ENCODE data around the gene RNU6-8. TPM values are rescaled to one million over a fixed set of nuclear protein-coding genes. Genes with fewer than 3 reads are reported as not detected.

Gene RNU6-8
- not detected for total RNA-seq

- peaks cover 48% of the 10 kb centered on the region for H3K4me1 Mint-ChIP-seq (ENCODE audit: low read depth)
- peak within 1 kb of the TSS; percentile 89 to 98 for H3K4me3 Mint-ChIP-seq
- H3K9me3 Mint-ChIP-seq = no peaks in the 10 kb centered on the region
- ATAC-seq (replicated peaks in 1 of 2) = peak; percentile 78 to 79
- no peaks in the 10 kb centered on the region for H3K36me3 Mint-ChIP-seq (ENCODE audit: insufficient read depth in 2 of 2)
- no peaks in the 10 kb centered on the region for H3K27me3 Mint-ChIP-seq (ENCODE audit: low read depth)
- DNase-seq = peak; percentile 89 to 90
- peak within 1 kb of the TSS; percentile 96 for H3K27ac Mint-ChIP-seq
These were observed at the start of gene RNU6-8 for GRCh38 chr14:32202998-32203882. RNU6-8 (minus strand) TSS chr14:32203269.

GRCh38 chr14:32252030-32252670 lies 49.1 kb upstream of the RNU6-8 start:
- Mint-ChIP-seq H3K4me1 (ENCODE audit: low read depth) (no peaks in the 10 kb centered on the region), H3K36me3 (ENCODE audit: insufficient read depth in 2 of 2) (no peaks in the 10 kb centered on the region), H3K27ac (no peak overlapping the region), H3K27me3 (ENCODE audit: low read depth) (no peaks in the 10 kb centered on the region), H3K9me3 (no peaks in the 10 kb centered on the region), H3K4me3 (no peak overlapping the region)
- ATAC-seq (replicated peaks in 1 of 2) = peak; percentile 89 to 93
- DNase-seq = peak; percentile 43 to 52

GRCh38 chr14:32251530-32251929 lies 48.5 kb upstream of the RNU6-8 start:
- Mint-ChIP-seq H3K4me1 (ENCODE audit: low read depth) (no peaks in the 10 kb centered on the region), H3K27ac (no peak overlapping the region), H3K4me3 (no peak overlapping the region), H3K9me3 (no peaks in the 10 kb centered on the region), H3K27me3 (ENCODE audit: low read depth) (no peaks in the 10 kb centered on the region), H3K36me3 (ENCODE audit: insufficient read depth in 2 of 2) (no peaks in the 10 kb centered on the region)
- ATAC-seq (replicated peaks in 1 of 2) (no peak), DNase-seq (no peak)

- DNase-seq (no peak), ATAC-seq (replicated peaks in 1 of 2) (no peak)
- Mint-ChIP-seq H3K4me1 (ENCODE audit: low read depth) (no peaks in the 10 kb centered on the region), H3K9me3 (no peaks in the 10 kb centered on the region), H3K27me3 (ENCODE audit: low read depth) (no peaks in the 10 kb centered on the region), H3K4me3 (no peak overlapping the region), H3K36me3 (ENCODE audit: insufficient read depth in 2 of 2) (no peaks in the 10 kb centered on the region), H3K27ac (no peak overlapping the region)
These were observed 47.6 kb upstream of the RNU6-8 start for GRCh38 chr14:32250681-32251080.

- H3K27ac Mint-ChIP-seq = no peak overlapping the region
- H3K4me1 Mint-ChIP-seq (ENCODE audit: low read depth) = no peaks in the 10 kb centered on the region
- H3K27me3 Mint-ChIP-seq (ENCODE audit: low read depth) = no peaks in the 10 kb centered on the region
- H3K9me3 Mint-ChIP-seq = no peaks in the 10 kb centered on the region
- ATAC-seq (replicated peaks in 1 of 2) = no peak
- H3K4me3 Mint-ChIP-seq = no peak overlapping the region
- DNase-seq = no peak
- H3K36me3 Mint-ChIP-seq (ENCODE audit: insufficient read depth in 2 of 2) = no peaks in the 10 kb centered on the region
These were observed 46.7 kb upstream of the RNU6-8 start for GRCh38 chr14:32249780-32250179.

DNA sequence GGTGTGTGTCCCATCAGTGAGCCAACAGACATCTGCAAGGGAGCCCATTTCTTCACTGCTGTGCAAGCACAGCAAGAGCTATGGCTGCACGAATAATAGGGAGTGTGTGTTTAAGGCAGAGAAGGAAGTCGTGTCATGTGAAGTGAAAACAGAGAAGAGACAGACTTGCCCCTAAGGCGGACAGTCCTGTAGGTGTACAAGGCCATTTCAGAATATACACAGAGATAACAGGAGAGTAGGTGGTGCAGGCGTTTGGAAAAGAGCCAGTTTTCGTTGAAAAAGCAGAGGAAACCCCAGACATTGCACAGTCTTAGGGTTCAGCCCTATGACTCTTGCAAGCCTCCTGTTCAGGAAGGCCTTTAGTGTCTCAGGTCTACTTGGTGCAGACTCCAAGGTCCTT lies 46.3 kb upstream of the RNU6-8 start:
- DNase-seq (no peak), ATAC-seq (replicated peaks in 1 of 2) (no peak)
- Mint-ChIP-seq H3K4me3 (no peak overlapping the region), H3K9me3 (no peaks in the 10 kb centered on the region), H3K27ac (no peak overlapping the region), H3K4me1 (ENCODE audit: low read depth) (no peaks in the 10 kb centered on the region), H3K27me3 (ENCODE audit: low read depth) (no peaks in the 10 kb centered on the region), H3K36me3 (ENCODE audit: insufficient read depth in 2 of 2) (no peaks in the 10 kb centered on the region)

- H3K4me3 Mint-ChIP-seq = no peak overlapping the region
- H3K27ac Mint-ChIP-seq = no peak overlapping the region
- H3K9me3 Mint-ChIP-seq = no peaks in the 10 kb centered on the region
- DNase-seq = no peak
- no peaks in the 10 kb centered on the region for H3K27me3 Mint-ChIP-seq (ENCODE audit: low read depth)
- H3K36me3 Mint-ChIP-seq (ENCODE audit: insufficient read depth in 2 of 2) = no peaks in the 10 kb centered on the region
- no peaks in the 10 kb centered on the region for H3K4me1 Mint-ChIP-seq (ENCODE audit: low read depth)
- no peak for ATAC-seq (replicated peaks in 1 of 2)
These were observed 43.7 kb upstream of the RNU6-8 start for GRCh38 chr14:32246751-32247150.

DNA sequence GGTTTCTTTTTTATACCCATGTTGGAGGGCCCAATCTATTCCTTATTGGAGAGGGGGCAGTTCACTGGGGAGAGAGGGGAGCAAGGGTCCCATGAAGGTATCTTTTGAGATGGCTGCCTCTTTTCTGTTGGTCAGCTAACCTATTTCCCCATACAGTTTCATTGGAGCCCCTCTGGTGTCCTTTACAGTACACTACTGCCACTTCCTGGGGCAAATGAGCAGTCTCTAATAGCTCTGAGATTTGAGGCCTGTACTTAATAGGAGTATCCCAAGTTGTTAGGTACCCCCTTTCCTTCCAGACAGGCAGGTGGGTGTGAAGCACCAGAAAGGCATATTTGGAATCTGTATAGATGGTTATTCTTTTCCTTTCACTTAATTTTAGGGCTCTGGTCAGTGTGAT lies 41.3 kb upstream of the RNU6-8 start:
- ATAC-seq (replicated peaks in 1 of 2) (no peak), DNase-seq (no peak)
- no peaks in the 10 kb centered on the region for H3K4me1 Mint-ChIP-seq (ENCODE audit: low read depth)
- no peak overlapping the region for H3K4me3 Mint-ChIP-seq
- H3K36me3 Mint-ChIP-seq (ENCODE audit: insufficient read depth in 2 of 2) = no peaks in the 10 kb centered on the region
- H3K9me3 Mint-ChIP-seq = no peaks in the 10 kb centered on the region
- H3K27me3 Mint-ChIP-seq (ENCODE audit: low read depth) = no peaks in the 10 kb centered on the region
- no peak overlapping the region for H3K27ac Mint-ChIP-seq

GRCh38 chr14:32233260-32233659 lies 30.2 kb upstream of the RNU6-8 start:
- Mint-ChIP-seq H3K4me1 (ENCODE audit: low read depth) (peaks cover 8% of the 10 kb centered on the region), H3K27me3 (ENCODE audit: low read depth) (no peaks in the 10 kb centered on the region), H3K36me3 (ENCODE audit: insufficient read depth in 2 of 2) (peaks cover 0 to 6% of the 10 kb centered on the region in 2 donors), H3K9me3 (no peaks in the 10 kb centered on the region), H3K4me3 (no peak overlapping the region), H3K27ac (peak overlapping the region; percentile 58)
- DNase-seq (no peak), ATAC-seq (replicated peaks in 1 of 2) (no peak)

- Mint-ChIP-seq H3K27me3 (ENCODE audit: low read depth) (no peaks in the 10 kb centered on the region), H3K4me3 (no peak overlapping the region), H3K9me3 (no peaks in the 10 kb centered on the region), H3K36me3 (ENCODE audit: insufficient read depth in 2 of 2) (peaks cover 0 to 5% of the 10 kb centered on the region in 2 donors), H3K4me1 (ENCODE audit: low read depth) (peaks cover 8% of the 10 kb centered on the region), H3K27ac (no peak overlapping the region)
- no peak for ATAC-seq (replicated peaks in 1 of 2)
- DNase-seq = no peak
These were observed 29.4 kb upstream of the RNU6-8 start for GRCh38 chr14:32232481-32232880.

- no peaks in the 10 kb centered on the region for H3K9me3 Mint-ChIP-seq
- DNase-seq (no peak), ATAC-seq (replicated peaks in 1 of 2) (no peak)
- H3K27me3 Mint-ChIP-seq (ENCODE audit: low read depth) = no peaks in the 10 kb centered on the region
- H3K27ac Mint-ChIP-seq = no peak overlapping the region
- H3K4me1 Mint-ChIP-seq (ENCODE audit: low read depth) = peaks cover 8% of the 10 kb centered on the region
- H3K4me3 Mint-ChIP-seq = no peak overlapping the region
- peaks cover 0 to under 1% of the 10 kb centered on the region in 2 donors for H3K36me3 Mint-ChIP-seq (ENCODE audit: insufficient read depth in 2 of 2)
These were observed 27.7 kb upstream of the RNU6-8 start for GRCh38 chr14:32230695-32231280.

GRCh38 chr14:32230181-32230580 lies 27.1 kb upstream of the RNU6-8 start:
- H3K27ac Mint-ChIP-seq = no peak overlapping the region
- ATAC-seq (replicated peaks in 1 of 2) = no peak
- no peak for DNase-seq
- no peak overlapping the region for H3K4me3 Mint-ChIP-seq
- no peaks in the 10 kb centered on the region for H3K27me3 Mint-ChIP-seq (ENCODE audit: low read depth)
- H3K36me3 Mint-ChIP-seq (ENCODE audit: insufficient read depth in 2 of 2) = no peaks in the 10 kb centered on the region
- peaks cover 10% of the 10 kb centered on the region for H3K4me1 Mint-ChIP-seq (ENCODE audit: low read depth)
- H3K9me3 Mint-ChIP-seq = no peaks in the 10 kb centered on the region

DNA sequence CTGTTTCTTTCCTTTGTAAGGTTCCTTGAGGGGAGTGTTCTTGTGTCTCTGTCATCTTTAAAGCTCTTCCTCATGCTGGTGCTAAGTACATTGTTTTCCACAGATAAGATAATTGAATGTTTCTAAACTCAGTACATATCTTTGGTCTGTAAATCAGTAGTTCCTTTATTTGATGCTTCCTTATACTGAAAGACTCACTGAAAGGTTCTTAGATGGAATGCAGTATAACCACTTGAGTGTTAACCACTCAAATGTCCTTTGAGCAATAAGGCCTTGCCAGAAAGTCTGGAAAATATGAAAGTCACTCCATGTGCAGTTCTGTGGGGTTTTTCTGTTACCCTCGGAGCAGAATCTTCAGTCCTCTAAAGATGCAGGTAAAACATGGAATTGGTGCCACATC lies 23.0 kb upstream of the RNU6-8 start:
- Mint-ChIP-seq H3K4me3 (no peak overlapping the region), H3K27me3 (ENCODE audit: low read depth) (peaks cover 10% of the 10 kb centered on the region), H3K36me3 (ENCODE audit: insufficient read depth in 2 of 2) (no peaks in the 10 kb centered on the region), H3K4me1 (ENCODE audit: low read depth) (peaks cover 5% of the 10 kb centered on the region), H3K9me3 (no peaks in the 10 kb centered on the region), H3K27ac (no peak overlapping the region)
- no peak for ATAC-seq (replicated peaks in 1 of 2)
- DNase-seq = no peak
